ENCODE measurements around the gene CFAP157.

The CFAP157 gene

DNA sequence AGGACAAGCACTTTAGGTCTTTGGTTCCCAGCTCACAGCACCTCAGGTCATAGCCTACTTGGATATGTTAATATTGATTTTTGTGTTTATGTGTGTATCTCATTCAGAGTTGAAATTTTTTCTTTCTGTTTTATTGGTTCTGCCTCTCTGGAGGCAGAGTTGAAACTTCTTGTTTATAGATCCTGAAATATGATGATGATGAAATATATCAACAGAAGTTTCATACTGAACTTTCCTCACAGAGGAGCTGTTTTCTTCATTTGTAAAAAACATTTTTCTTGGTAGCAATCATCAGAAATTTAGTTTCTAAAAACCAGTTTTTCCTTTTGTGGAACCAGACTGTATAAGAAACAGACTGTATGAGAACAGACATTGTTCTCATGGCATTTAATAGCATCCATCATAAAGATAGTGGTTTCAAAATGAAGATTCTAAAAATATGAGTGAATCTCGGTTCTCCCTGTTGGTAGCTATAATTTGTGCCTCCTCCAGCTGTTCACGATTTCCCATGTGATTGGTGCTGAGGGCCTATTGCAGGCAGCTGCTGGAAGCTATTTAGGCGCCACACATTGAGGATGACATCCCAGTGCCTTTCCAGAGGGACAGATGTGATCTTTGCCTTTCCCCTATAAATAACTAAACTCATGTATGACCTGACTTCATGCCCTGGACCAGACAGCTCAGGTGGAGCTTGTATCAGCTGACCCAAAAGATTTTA, 39.5 kb upstream of the CFAP157 start:
- TF ChIP-seq, protein P1, sequence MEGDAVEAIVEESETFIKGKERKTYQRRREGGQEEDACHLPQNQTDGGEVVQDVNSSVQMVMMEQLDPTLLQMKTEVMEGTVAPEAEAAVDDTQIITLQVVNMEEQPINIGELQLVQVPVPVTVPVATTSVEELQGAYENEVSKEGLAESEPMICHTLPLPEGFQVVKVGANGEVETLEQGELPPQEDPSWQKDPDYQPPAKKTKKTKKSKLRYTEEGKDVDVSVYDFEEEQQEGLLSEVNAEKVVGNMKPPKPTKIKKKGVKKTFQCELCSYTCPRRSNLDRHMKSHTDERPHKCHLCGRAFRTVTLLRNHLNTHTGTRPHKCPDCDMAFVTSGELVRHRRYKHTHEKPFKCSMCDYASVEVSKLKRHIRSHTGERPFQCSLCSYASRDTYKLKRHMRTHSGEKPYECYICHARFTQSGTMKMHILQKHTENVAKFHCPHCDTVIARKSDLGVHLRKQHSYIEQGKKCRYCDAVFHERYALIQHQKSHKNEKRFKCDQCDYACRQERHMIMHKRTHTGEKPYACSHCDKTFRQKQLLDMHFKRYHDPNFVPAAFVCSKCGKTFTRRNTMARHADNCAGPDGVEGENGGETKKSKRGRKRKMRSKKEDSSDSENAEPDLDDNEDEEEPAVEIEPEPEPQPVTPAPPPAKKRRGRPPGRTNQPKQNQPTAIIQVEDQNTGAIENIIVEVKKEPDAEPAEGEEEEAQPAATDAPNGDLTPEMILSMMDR (conservative IDR thresholded peaks at IDR 0.05; ENCODE audit: control insufficient read depth, insufficient read depth, low read depth, low read length), result no peak
- no peak for DNase-seq (ENCODE audit: low read depth)
- no peak overlapping the region for H3K4me3 ChIP-seq (ENCODE audit: control insufficient read depth, low read depth, low read length)

DNA sequence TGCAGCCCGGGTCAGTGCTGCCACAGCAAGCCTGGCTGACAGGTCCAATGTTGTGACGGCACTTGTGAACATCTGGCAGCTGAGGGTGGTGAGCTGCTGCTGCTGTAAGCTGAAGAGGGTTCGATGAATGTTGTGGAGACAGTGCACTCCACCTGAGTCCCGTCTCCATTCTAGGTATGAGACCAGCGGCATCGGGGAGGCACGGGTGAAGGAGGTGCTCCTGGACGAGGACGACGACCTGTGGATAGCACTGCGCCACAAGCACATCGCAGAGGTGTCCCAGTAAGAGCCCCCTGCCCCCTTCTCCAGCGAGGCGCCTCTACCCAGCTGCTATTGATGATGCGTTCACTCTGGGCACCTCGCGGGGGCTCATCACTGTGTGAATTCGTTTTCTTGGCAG, 38.9 kb upstream of the CFAP157 start:
- TF ChIP-seq, protein P1 (conservative IDR thresholded peaks at IDR 0.05; ENCODE audit: control insufficient read depth, insufficient read depth, low read depth, low read length), result no peak

DNA sequence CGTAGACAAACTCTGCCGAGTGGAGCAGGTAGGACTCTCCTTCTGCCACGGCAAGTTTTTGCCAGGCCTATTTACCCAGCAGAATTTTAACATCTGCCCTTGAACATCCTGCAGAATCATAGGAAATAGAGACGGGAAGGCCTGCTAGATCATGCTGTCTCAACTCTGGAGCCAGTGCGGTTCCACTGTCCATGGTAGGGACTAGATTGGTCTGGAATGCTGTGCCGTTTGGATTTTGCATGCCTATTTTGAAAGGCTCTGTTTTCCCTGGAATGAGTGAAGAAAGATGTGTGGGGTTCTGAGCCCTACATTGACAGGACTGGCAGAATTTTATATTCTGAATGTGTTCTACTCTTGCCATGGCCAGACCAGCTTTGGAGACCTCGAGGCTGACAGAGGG, 33.6 kb upstream of the CFAP157 start:
- TF ChIP-seq, protein P1 (conservative IDR thresholded peaks at IDR 0.05; ENCODE audit: control insufficient read depth, insufficient read depth, low read depth, low read length), result no peak
- no peak for DNase-seq (ENCODE audit: low read depth)
- H3K4me3 ChIP-seq (ENCODE audit: control insufficient read depth, low read depth, low read length), result no peak overlapping the region

More for the DNA sequence above, 38.9 kb upstream of the CFAP157 start:
- DNase-seq (ENCODE audit: low read depth), result no peak
- no peak overlapping the region for H3K4me3 ChIP-seq (ENCODE audit: control insufficient read depth, low read depth, low read length)

DNA sequence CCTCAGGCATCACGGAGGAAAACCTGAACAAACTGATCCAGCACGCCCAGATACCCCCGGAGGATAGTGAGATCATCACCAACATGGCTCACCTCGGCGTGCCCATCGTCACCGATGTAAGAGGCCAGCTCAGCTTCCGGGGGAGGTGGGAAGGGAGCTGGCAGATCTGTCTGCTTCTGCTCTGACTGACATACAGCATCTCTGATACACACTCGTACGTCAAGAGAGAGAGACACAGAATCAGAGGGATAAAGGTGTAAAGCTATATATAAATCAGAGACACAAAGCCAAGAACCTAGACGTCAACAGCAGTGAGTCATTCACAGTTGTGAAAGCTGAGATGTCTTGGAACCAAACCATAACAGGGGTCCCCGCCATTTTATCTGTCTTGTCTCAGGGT, 30.1 kb upstream of the CFAP157 start:
- peak; percentile 46 for DNase-seq (ENCODE audit: low read depth)
- H3K4me3 ChIP-seq (ENCODE audit: control insufficient read depth, low read depth, low read length), result no peak overlapping the region
- TF ChIP-seq, protein P1 (conservative IDR thresholded peaks at IDR 0.05; ENCODE audit: control insufficient read depth, insufficient read depth, low read depth, low read length), result no peak

DNA sequence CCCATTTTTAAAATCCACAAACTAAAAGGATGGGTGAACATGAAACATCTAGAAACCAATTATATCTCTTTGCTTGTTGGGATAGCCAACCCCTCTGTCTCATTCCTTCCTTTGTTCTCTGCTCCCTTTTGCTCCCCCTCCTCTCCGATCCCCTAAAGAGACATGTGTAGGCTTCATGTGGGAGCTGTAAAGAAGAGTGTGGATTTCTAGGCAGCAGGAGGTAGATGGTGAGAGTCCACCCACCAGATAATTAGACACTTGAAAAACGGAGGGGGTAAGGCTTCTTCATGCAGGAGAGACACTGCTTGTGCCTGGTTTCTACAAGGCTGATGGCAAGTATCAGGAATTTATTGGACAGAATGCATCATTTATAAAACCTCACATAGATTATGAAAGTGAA, 27.3 kb upstream of the CFAP157 start:
- no peak overlapping the region for H3K4me3 ChIP-seq (ENCODE audit: control insufficient read depth, low read depth, low read length)
- no peak for DNase-seq (ENCODE audit: low read depth)
- TF ChIP-seq, protein P1 (conservative IDR thresholded peaks at IDR 0.05; ENCODE audit: control insufficient read depth, insufficient read depth, low read depth, low read length), result no peak

DNA sequence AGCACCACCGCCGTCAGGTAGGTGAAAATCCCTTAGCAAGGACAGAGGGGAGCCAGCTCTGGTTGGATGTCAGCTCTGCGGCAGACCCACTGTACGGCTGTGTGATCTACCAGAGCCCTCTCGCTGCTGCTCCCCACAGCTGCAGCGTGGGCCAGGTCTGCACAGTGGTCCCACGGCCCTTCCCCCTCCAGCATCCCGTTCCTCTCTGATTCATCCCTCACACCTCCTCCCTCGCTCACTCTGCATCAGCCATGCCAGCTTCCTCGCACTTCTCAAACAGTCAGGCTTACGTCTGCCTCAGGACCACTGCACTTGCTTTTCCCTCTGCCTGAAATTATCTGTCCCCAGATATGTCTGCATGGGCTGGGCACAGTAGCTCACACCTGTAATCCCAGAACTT, 26.6 kb upstream of the CFAP157 start:
- DNase-seq (ENCODE audit: low read depth), result no peak
- TF ChIP-seq, protein P1 (conservative IDR thresholded peaks at IDR 0.05; ENCODE audit: control insufficient read depth, insufficient read depth, low read depth, low read length), result no peak
- no peak overlapping the region for H3K4me3 ChIP-seq (ENCODE audit: control insufficient read depth, low read depth, low read length)
